IMR-90 (cell line): ENCODE measurements around the gene BCAS4. TPM values are rescaled to one million over a fixed set of nuclear protein-coding genes. Genes with fewer than 3 reads are reported as not detected.
A peak's percentile ranks its signal among the peaks of the same experiment; 100 is the strongest.

ENCODE experiments used
- ATAC-seq: fragments of 200-7000 bp; cut with Tn5 transposase; 2 replicates; pipeline ENCODE4 v1.9.1; 2020; ENCODE audit warnings: low read depth, mild to moderate bottlenecking, moderate library complexity
- BruUV-seq: library from RNA; stranded (reverse); fragments of 400-500 nt; replicated peaks from 2 replicates; lab custom pipeline; 2021; lab: Mats Ljungman, UMichigan
- CTCF ChIA-PET: fragments of 300-600 bp; formaldehyde crosslinking; extraction: SDS; loops from one replicate; lab custom pipeline; 2021; ENCODE audit warnings: antibody characterized with exemption; lab: Yijun Ruan, JAX
- POLR2A ChIA-PET: fragments of 300-600 bp; sonication (Branson Sonifier 250); formaldehyde crosslinking; loops from one replicate; lab custom pipeline; 2022; ENCODE audit warnings: antibody characterized with exemption; ENCODE audit not compliant: unreplicated experiment; lab: Charles Lee
- DNase-seq: peaks from one replicate; pipeline ENCODE4 v3.0.0; 2013
- H2AFZ ChIP-seq: replicated peaks from 2 replicates; pipeline ENCODE3; 2013; ENCODE audit warnings: low read length, mild to moderate bottlenecking; ENCODE audit not compliant: poor library complexity
- H2AK5ac ChIP-seq: 2 replicates; pipeline ENCODE4 v1.6.1; 2013; ENCODE audit warnings: low read depth, low read length, inconsistent platforms
- H2AK9ac ChIP-seq: replicated peaks from 2 replicates; pipeline ENCODE3; 2013; ENCODE audit warnings: mild to moderate bottlenecking, low read depth, low read length, moderate library complexity; ENCODE audit not compliant: poor library complexity
- H2BK120ac ChIP-seq: 2 replicates; pipeline ENCODE4 v1.6.1; 2013; ENCODE audit warnings: low read depth, low read length, inconsistent platforms
- H2BK15ac ChIP-seq: 3 replicates; pipeline ENCODE4 v1.6.1; 2013; ENCODE audit warnings: low read depth, low read length, inconsistent platforms
- H2BK20ac ChIP-seq: 2 replicates; pipeline ENCODE4 v1.6.1; 2013; ENCODE audit warnings: low read depth, mild to moderate bottlenecking, inconsistent platforms, low read length, moderate library complexity
- H2BK5ac ChIP-seq: 2 replicates; pipeline ENCODE4 v1.6.1; 2013; ENCODE audit warnings: mild to moderate bottlenecking, low read depth, low read length, inconsistent platforms; ENCODE audit not compliant: poor library complexity, severe bottlenecking
- H3K14ac ChIP-seq: replicated peaks from 2 replicates; pipeline ENCODE4 v1.6.1; 2013; ENCODE audit warnings: low read depth, low read length, inconsistent platforms
- H3K18ac ChIP-seq: 2 replicates; pipeline ENCODE4 v1.6.1; 2013; ENCODE audit warnings: low read depth, low read length, control low read depth
- H3K23ac ChIP-seq: 2 replicates; pipeline ENCODE4 v1.6.1; 2013; ENCODE audit warnings: low read depth, low read length, inconsistent platforms
- H3K27ac ChIP-seq: 2 replicates; pipeline ENCODE4 v1.5.1; 2013; ENCODE audit warnings: mild to moderate bottlenecking, control low read depth, low read length; ENCODE audit not compliant: insufficient read depth
- H3K27me3 ChIP-seq: 2 replicates; pipeline ENCODE4 v1.6.1; 2013; ENCODE audit warnings: low read length; ENCODE audit not compliant: control insufficient read depth, insufficient read depth
- H3K36me3 ChIP-seq: 2 replicates; pipeline ENCODE4 v1.6.1; 2013; ENCODE audit warnings: low read length, mixed read lengths; ENCODE audit not compliant: control insufficient read depth, insufficient read depth
- H3K4ac ChIP-seq: 2 replicates; pipeline ENCODE4 v1.6.1; 2013; ENCODE audit warnings: low read depth, low read length, inconsistent platforms
- H3K4me1 ChIP-seq: 2 replicates; pipeline ENCODE4 v1.6.1; 2013; ENCODE audit warnings: low read length, mixed read lengths; ENCODE audit not compliant: control insufficient read depth, insufficient read depth
- H3K4me2 ChIP-seq: 2 replicates; pipeline ENCODE4 v1.6.1; 2013; ENCODE audit warnings: low read depth, mild to moderate bottlenecking, control low read depth, low read length, moderate library complexity
- H3K4me3 ChIP-seq: 2 replicates; pipeline ENCODE4 v1.5.1; 2013; ENCODE audit warnings: low read depth, mild to moderate bottlenecking, control low read depth, low read length, moderate library complexity; ENCODE audit not compliant: insufficient read depth
- H3K56ac ChIP-seq: 2 replicates; pipeline ENCODE4 v1.6.1; 2013; ENCODE audit warnings: low read length, inconsistent platforms; ENCODE audit not compliant: insufficient read depth; ENCODE audit errors: extremely low read depth
- H3K79me1 ChIP-seq, 2 experiments: 2 replicates each; pipeline ENCODE4 v1.6.1; 2013; ENCODE audit warnings: low read length in 2 of 2, inconsistent platforms in 1 of 2, low read depth in 1 of 2
- H3K9ac ChIP-seq: 2 replicates; pipeline ENCODE4 v1.6.1; 2013; ENCODE audit warnings: low read depth, low read length, control low read depth
- H3K9me1 ChIP-seq: 2 replicates; pipeline ENCODE4 v1.6.1; 2013; ENCODE audit warnings: low read length, inconsistent platforms; ENCODE audit not compliant: insufficient read depth
- H3K9me3 ChIP-seq: 2 replicates; pipeline ENCODE4 v1.6.1; 2013; ENCODE audit warnings: low read length; ENCODE audit not compliant: control insufficient read depth, insufficient read depth
- H4K20me1 ChIP-seq: 2 replicates; pipeline ENCODE4 v1.6.1; 2013; ENCODE audit warnings: low read length, inconsistent platforms; ENCODE audit not compliant: insufficient read depth
- H4K5ac ChIP-seq: 2 replicates; pipeline ENCODE4 v1.6.1; 2013; ENCODE audit warnings: mild to moderate bottlenecking, low read depth, low read length, control low read depth
- H4K8ac ChIP-seq, 2 experiments: 2 replicates each; pipeline ENCODE4 v1.6.1; 2013; ENCODE audit warnings: low read depth in 2 of 2, low read length in 2 of 2, control low read depth in 1 of 2, inconsistent platforms in 1 of 2
- H4K91ac ChIP-seq: 2 replicates; pipeline ENCODE4 v1.6.1; 2013; ENCODE audit warnings: low read depth, low read length, inconsistent platforms; ENCODE audit not compliant: insufficient read depth
- BHLHE40 ChIP-seq: fragments of 150-350 bp; IDR thresholded peaks from 2 replicates; pipeline ENCODE4 v1.6.1; 2016; ENCODE audit warnings: mild to moderate bottlenecking, low read depth, low read length
- CEBPB ChIP-seq: IDR thresholded peaks from 2 replicates; pipeline ENCODE4 v1.6.1; 2012; ENCODE audit warnings: low read depth, low read length, improper control_type of control experiment
- RCOR1 ChIP-seq: IDR thresholded peaks from 2 replicates; pipeline ENCODE4 v1.6.1; 2012; ENCODE audit warnings: mild to moderate bottlenecking, low read length, improper control_type of control experiment; ENCODE audit not compliant: insufficient replicate concordance
- SMC3 ChIP-seq: fragments of 150-350 bp; IDR thresholded peaks from 2 replicates; pipeline ENCODE4 v1.6.1; 2016; ENCODE audit warnings: low read depth, mild to moderate bottlenecking, antibody characterized with exemption, low read length, moderate library complexity
- WGBS, 2 experiments: methylation state at CpG; one replicate each; pipeline versions ENCODE4 v1.1.5 to v1.1.7; 2013; ENCODE audit warnings: missing lambda C conversion rate in 2 of 2; ENCODE audit not compliant: insufficient read length in 1 of 2; ENCODE audit errors: extremely low coverage in 2 of 2; 5-methylcytosine and 5-hydroxymethylcytosine counted together
- dilution Hi-C: fragments of 300-500 bp; cut with HindIII; formaldehyde crosslinking; loops from one replicate; pipeline ENCODE4 v1.14.3; 2018; ENCODE audit warnings: low sequenced_read_pairs; ENCODE audit not compliant: unreplicated experiment
- in situ Hi-C: fragments of 300-500 bp; cut with MboI; formaldehyde crosslinking; loops from 3 replicates; pipeline ENCODE4 v1.14.3; 2019; ENCODE audit warnings: low sequenced_read_pairs, inconsistent platforms, mixed read lengths
- intact Hi-C: fragments of 100-400 bp; cut with micrococcal nuclease; formaldehyde crosslinking; loops from 2 replicates; pipeline ENCODE4 v1.10.0; 2022
- polyA plus RNA-seq, 3 experiments: library from polyadenylated mRNA; depleted of rRNA; stranded (reverse); fragments of >200 nt; gene quantifications; 2 replicates each; pipeline ENCODE4 v1.2.3, GENCODE V29; 2012; ENCODE audit warnings: low replicate concordance in 1 of 3
- total RNA-seq: library from RNA; depleted of rRNA; stranded (reverse); fragments of >200 nt; gene quantifications from 2 replicates; pipeline ENCODE4 v1.2.3, GENCODE V29; 2012

The BCAS4 gene
- total and polyA plus RNA-seq, 2 of the 4 experiments (the other 2 are of a cell fraction) = 42.7 to 47.5 TPM

GRCh38 chr20:50823319-50823718, 28.5 kb downstream of the BCAS4 start:
- H3K9ac ChIP-seq = no peak overlapping the region
- intact Hi-C loops = no loop called here
- H2AK5ac ChIP-seq = no peak overlapping the region; the same call in 1 of the 2 replicates
- peaks cover 9 to 32% of the 10 kb centered on the region in 2 experiments; a peak in 3 of 4 replicates for H3K79me1 ChIP-seq
- H3K9me1 ChIP-seq = peaks cover 15% of the 10 kb centered on the region
- CTCF ChIA-PET = no interaction called here
- no peak overlapping the region for H4K5ac ChIP-seq
- H4K8ac ChIP-seq = no peak overlapping the region
- H3K56ac ChIP-seq = no peak overlapping the region
- no peak overlapping the region for H2AFZ ChIP-seq
- TF ChIP-seq CEBPB = no peak
- no peak for TF ChIP-seq BHLHE40
- no peak for TF ChIP-seq RCOR1
- no peak for TF ChIP-seq SMC3
- H3K4ac ChIP-seq = no peak overlapping the region
- no TSS peak for BruUV-seq
- dilution Hi-C loops = loop anchor here (25.0 kb wide), 1 partner anchor 89 kb away; no protein-coding TSS in a partner anchor
- no peaks in the 10 kb centered on the region for H3K9me3 ChIP-seq
- H3K4me2 ChIP-seq = no peak overlapping the region
- no peak overlapping the region for H3K14ac ChIP-seq
- H3K4me1 ChIP-seq = peaks cover 14% of the 10 kb centered on the region
- no peak overlapping the region for H2BK20ac ChIP-seq
- no peak overlapping the region for H4K91ac ChIP-seq
- no peak overlapping the region for H3K23ac ChIP-seq
- H2BK5ac ChIP-seq = no peak overlapping the region
- H3K4me3 ChIP-seq = no peak overlapping the region
- H4K20me1 ChIP-seq = no peaks in the 10 kb centered on the region
- H2BK120ac ChIP-seq = no peak overlapping the region
- DNase-seq (no peak), ATAC-seq (no peak)
- H2BK15ac ChIP-seq = 0 out of 3 replicates have a peak overlapping the region, but pooled peaks have one; percentile 70
- no peak overlapping the region for H3K18ac ChIP-seq
- POLR2A ChIA-PET = no interaction called here
- 100% methylated on average over 1 of the region's 6 CpGs; no CpG with 5 or more reads in 1 of the 2 experiments for WGBS, 2 experiments
- H3K27ac ChIP-seq = no peak overlapping the region
- H3K27me3 ChIP-seq = no peaks in the 10 kb centered on the region
- H3K36me3 ChIP-seq = no peaks in the 10 kb centered on the region; the same call in none of the 2 replicates
- no peak overlapping the region for H2AK9ac ChIP-seq
- in situ Hi-C loops = no loop called here
